HepG2 (cell line): Measurements from ENCODE around the gene PPP2R2B.

ENCODE experiments used
- CCAR2 ChIP-seq: fragments of 200-400 bp; formaldehyde crosslinking; optimal IDR thresholded peaks from 2 replicates; pipeline ENCODE3; 2018; ENCODE audit warnings: low read depth, mild to moderate bottlenecking, low read length, moderate library complexity
- GMEB2 ChIP-seq: IDR thresholded peaks from 2 replicates; pipeline ENCODE4 v1.6.1; 2016; ENCODE audit warnings: missing biosample characterization, missing genetic modification reagents, low read depth
- HINFP ChIP-seq: sonication (generic); formaldehyde crosslinking; IDR thresholded peaks from 2 replicates; pipeline ENCODE4 v1.4.0; 2020; ENCODE audit warnings: low read depth, mild to moderate bottlenecking, missing genetic modification reagents
- SP4 ChIP-seq: sonication (generic); formaldehyde crosslinking; IDR thresholded peaks from 2 replicates; pipeline ENCODE4 v1.8.1; 2023; ENCODE audit warnings: mild to moderate bottlenecking, missing genetic modification reagents
- ZNF282 ChIP-seq: fragments of 450-650 bp; IDR thresholded peaks from 2 replicates; pipeline ENCODE4 v1.6.1; 2018; ENCODE audit not compliant: partially characterized antibody
- ZNF563 ChIP-seq: sonication (generic); formaldehyde crosslinking; IDR thresholded peaks from 2 replicates; pipeline ENCODE4 v1.8.0; 2022; ENCODE audit warnings: mild to moderate bottlenecking, moderate library complexity, missing genetic modification reagents
- TF ChIP-seq, protein P1 (sequence below): sonication (generic); formaldehyde crosslinking; IDR thresholded peaks from 2 replicates; pipeline ENCODE4 v1.5.0; 2020; ENCODE audit warnings: mild to moderate bottlenecking, missing genetic modification reagents, moderate library complexity

GRCh38 chr5:146628950-146629349, 249.6 kb downstream of the PPP2R2B start:
- TF ChIP-seq HINFP (no peak), ZNF563 (CRISPR knock-in tag) (no peak), SP4 (CRISPR knock-in tag) (no peak), CCAR2 (no peak), GMEB2 (CRISPR knock-in tag) (no peak), ZNF282 (no peak)
- TF ChIP-seq, protein P1, sequence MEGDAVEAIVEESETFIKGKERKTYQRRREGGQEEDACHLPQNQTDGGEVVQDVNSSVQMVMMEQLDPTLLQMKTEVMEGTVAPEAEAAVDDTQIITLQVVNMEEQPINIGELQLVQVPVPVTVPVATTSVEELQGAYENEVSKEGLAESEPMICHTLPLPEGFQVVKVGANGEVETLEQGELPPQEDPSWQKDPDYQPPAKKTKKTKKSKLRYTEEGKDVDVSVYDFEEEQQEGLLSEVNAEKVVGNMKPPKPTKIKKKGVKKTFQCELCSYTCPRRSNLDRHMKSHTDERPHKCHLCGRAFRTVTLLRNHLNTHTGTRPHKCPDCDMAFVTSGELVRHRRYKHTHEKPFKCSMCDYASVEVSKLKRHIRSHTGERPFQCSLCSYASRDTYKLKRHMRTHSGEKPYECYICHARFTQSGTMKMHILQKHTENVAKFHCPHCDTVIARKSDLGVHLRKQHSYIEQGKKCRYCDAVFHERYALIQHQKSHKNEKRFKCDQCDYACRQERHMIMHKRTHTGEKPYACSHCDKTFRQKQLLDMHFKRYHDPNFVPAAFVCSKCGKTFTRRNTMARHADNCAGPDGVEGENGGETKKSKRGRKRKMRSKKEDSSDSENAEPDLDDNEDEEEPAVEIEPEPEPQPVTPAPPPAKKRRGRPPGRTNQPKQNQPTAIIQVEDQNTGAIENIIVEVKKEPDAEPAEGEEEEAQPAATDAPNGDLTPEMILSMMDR (CRISPR knock-in tag), result no peak
